Effector memory CD8-positive, alpha-beta T cell (primary cell): ENCODE measurements around the gene KDM5B.
"Not testable (repeated sequence)": the region's sequence is repeated elsewhere in the genome, so short reads cannot be mapped to it uniquely, and the experiment has no call there.

Experiments
- ATAC-seq: fragments of 150-1000 bp; cut with Tn5 transposase; replicated peaks from 2 replicates; pipeline ENCODE4 v1.10.0; 2021; ENCODE audit warnings: mild to moderate bottlenecking, moderate library complexity
- DNase-seq, 3 experiments: peaks; one replicate each; pipeline ENCODE4 v3.0.0; 2021
- H3K27ac Mint-ChIP-seq, 2 donors: one replicate each; pipeline ENCODE4 v1.8.0; 2022; ENCODE audit warnings: mild to moderate bottlenecking in 2 of 2, mixed read lengths in 2 of 2, moderate library complexity in 2 of 2
- H3K27me3 Mint-ChIP-seq, 2 donors: one replicate each; pipeline ENCODE4 v1.8.0; 2022; ENCODE audit warnings: mixed read lengths in 2 of 2
- H3K36me3 Mint-ChIP-seq: one replicate; pipeline ENCODE4 v1.8.0; 2022; ENCODE audit warnings: mild to moderate bottlenecking, moderate library complexity, mixed read lengths; ENCODE audit not compliant: insufficient read depth
- H3K4me1 Mint-ChIP-seq, 2 donors: one replicate each; pipeline ENCODE4 v1.8.0; 2022; ENCODE audit warnings: low read depth in 2 of 2, mixed read lengths in 2 of 2
- H3K4me3 Mint-ChIP-seq, 2 donors: one replicate each; pipeline ENCODE4 v1.8.0; 2022; ENCODE audit warnings: mild to moderate bottlenecking in 2 of 2, mixed read lengths in 2 of 2, moderate library complexity in 2 of 2
- H3K9me3 Mint-ChIP-seq, 2 donors: one replicate each; pipeline ENCODE4 v1.8.0; 2022; ENCODE audit warnings: mixed read lengths in 2 of 2

KDM5B gene

GRCh38 chr1:202835548-202836072, 27.4 kb upstream of the KDM5B start:
- ATAC-seq: peak; percentile 93
- peak; percentile 7 to 49 (median 41) for DNase-seq
- Mint-ChIP-seq H3K27ac (peak overlapping the region; percentile 81 to 84), H3K9me3 (no peaks in the 10 kb centered on the region), H3K4me3 (peak overlapping the region in 1 of 2 donors; percentile 56), H3K36me3 (peaks cover 7% of the 10 kb centered on the region), H3K4me1 (peaks cover 24 to 26% of the 10 kb centered on the region in 2 donors), H3K27me3 (peaks cover 0 to 6% of the 10 kb centered on the region in 2 donors)

DNA sequence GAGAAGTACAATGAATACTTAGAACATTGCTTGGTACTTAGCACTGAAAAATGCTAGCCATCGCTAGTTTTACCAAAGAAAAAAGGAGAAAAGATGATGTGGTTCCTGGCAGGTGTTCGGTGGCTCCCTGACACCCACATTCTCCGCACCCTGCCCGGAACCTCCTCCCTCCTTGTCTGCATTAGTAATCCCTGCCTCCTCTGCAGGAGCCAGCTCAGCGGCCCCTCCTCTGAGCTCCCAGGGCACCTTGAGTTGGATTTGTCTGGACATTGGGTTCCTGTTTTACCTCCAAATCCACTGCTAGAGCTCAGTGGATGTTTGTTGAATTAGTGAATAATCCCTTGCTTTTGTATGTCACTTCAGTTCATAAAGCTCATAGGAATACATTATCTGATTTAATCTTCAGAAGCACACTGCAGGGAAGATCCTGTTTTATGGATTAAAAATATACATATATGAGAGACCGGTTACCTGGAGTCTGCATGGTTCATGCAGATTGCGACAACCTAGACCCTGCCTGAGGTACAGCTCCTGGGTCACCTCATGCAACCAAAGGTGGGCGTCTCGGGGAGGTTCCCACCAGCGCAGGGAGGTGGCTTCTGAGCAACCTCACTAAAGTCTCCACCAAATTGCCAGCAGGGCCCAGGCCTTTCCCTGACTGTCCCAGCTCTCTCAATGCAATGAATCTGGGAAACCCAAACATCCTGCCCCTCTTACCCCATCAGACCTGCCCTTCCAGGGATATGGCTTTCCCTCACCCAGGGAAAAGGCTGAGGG, 26.7 kb upstream of the KDM5B start:
- no peak for DNase-seq

DNA sequence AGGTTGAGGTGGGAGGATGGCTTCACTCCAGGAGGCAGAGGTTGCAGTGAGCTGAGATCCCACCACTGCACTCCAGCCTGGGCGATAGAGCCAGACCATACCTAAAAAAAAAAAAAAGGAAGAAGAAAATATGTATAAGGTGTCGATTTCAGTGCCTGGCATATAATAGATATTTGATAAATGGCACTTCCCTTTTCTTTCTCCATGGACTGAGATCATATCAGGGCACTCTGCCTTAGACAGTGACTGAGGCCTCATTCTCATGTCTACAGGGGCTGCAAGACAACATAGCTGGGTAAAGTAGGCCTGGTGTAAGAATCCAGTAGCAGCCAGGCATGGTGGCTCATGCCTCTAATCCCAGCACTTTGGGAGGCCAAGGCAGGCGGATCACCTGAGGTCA, 23.7 kb upstream of the KDM5B start:
- Mint-ChIP-seq H3K27ac (no peak overlapping the region), H3K4me1 (peaks cover 18% of the 10 kb centered on the region in 2 donors), H3K4me3 (no peak overlapping the region), H3K36me3 (peaks cover 7% of the 10 kb centered on the region), H3K27me3 (no peaks in the 10 kb centered on the region), H3K9me3 (no peaks in the 10 kb centered on the region)
- ATAC-seq (no peak), DNase-seq (no peak)

More for the DNA sequence above, 26.7 kb upstream of the KDM5B start:
- Mint-ChIP-seq H3K9me3 (no peaks in the 10 kb centered on the region), H3K36me3 (peaks cover 7% of the 10 kb centered on the region), H3K4me3 (peak overlapping the region in 1 of 2 donors; percentile 56), H3K27me3 (peaks cover 0 to 6% of the 10 kb centered on the region in 2 donors), H3K27ac (peak overlapping the region; percentile 51 to 81), H3K4me1 (peaks cover 24 to 26% of the 10 kb centered on the region in 2 donors)
- ATAC-seq: peak; percentile 29

GRCh38 chr1:202829223-202829622, 21.0 kb upstream of the KDM5B start:
- DNase-seq, H3K36me3 Mint-ChIP-seq, ATAC-seq, H3K4me3 Mint-ChIP-seq, H3K4me1 Mint-ChIP-seq, H3K9me3 Mint-ChIP-seq, H3K27me3 Mint-ChIP-seq, H3K27ac Mint-ChIP-seq: not testable (repeated sequence)

DNA sequence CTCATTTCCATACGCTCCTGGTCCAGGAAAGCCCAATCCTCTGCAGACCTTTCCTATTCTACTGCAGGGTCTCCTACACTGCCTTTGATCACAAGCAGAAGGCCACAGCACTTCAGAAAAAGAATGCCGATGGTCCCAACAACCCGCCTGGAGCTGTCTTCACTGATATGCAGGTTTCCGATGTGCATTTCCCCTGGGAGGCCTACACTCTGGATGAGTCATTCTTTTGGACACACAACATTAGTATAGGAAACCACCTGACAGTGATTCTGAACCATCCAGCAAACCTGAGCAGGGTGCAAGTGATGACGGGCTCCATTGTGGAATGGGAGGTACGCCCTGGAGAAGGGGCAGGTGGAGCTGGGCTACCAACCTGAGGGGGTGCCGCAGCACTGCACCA, 17.5 kb upstream of the KDM5B start:
- Mint-ChIP-seq H3K36me3 (no peaks in the 10 kb centered on the region), H3K27me3 (peaks cover 5 to 8% of the 10 kb centered on the region in 2 donors), H3K27ac (no peak overlapping the region), H3K9me3 (no peaks in the 10 kb centered on the region), H3K4me1 (no peaks in the 10 kb centered on the region), H3K4me3 (no peak overlapping the region)
- no peak for DNase-seq
- no peak for ATAC-seq

GRCh38 chr1:202821467-202821866, 13.2 kb upstream of the KDM5B start:
- no peak for DNase-seq
- ATAC-seq: no peak
- no peaks in the 10 kb centered on the region for H3K36me3 Mint-ChIP-seq
- peaks cover 8 to 15% of the 10 kb centered on the region in 2 donors for H3K27me3 Mint-ChIP-seq
- no peaks in the 10 kb centered on the region for H3K4me1 Mint-ChIP-seq
- H3K9me3 Mint-ChIP-seq: no peaks in the 10 kb centered on the region
- H3K4me3 Mint-ChIP-seq: no peak overlapping the region
- H3K27ac Mint-ChIP-seq: no peak overlapping the region

DNA sequence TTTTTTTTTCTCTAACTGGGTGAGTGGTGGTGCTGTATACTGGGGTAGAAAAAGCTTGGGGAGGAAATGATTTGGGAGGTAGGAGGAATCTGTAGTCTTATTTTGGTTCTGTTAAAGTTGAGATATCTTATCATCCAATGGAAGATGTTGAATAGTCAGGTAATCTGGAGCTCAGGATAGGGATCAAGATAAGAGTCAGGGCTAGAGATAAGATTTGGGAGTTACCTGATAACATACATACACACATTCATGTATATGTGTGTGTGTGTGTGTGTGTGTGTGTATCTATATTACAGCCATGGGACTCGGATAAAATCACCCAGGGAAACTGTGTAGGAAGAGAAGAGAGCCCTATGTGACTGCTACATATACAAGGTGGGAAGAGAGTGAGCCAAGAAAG, 10.6 kb upstream of the KDM5B start:
- H3K9me3 Mint-ChIP-seq: no peaks in the 10 kb centered on the region
- no peak overlapping the region for H3K4me3 Mint-ChIP-seq
- DNase-seq (no peak), ATAC-seq (no peak)
- no peaks in the 10 kb centered on the region for H3K4me1 Mint-ChIP-seq
- no peaks in the 10 kb centered on the region for H3K36me3 Mint-ChIP-seq
- H3K27me3 Mint-ChIP-seq: peaks cover 8 to 13% of the 10 kb centered on the region in 2 donors
- no peak overlapping the region for H3K27ac Mint-ChIP-seq

- no peaks in the 10 kb centered on the region for H3K9me3 Mint-ChIP-seq
- H3K27ac Mint-ChIP-seq: no peak overlapping the region
- H3K36me3 Mint-ChIP-seq: peaks cover 10% of the 10 kb centered on the region
- H3K4me1 Mint-ChIP-seq: peaks cover 11 to 14% of the 10 kb centered on the region in 2 donors
- peaks cover 0 to 9% of the 10 kb centered on the region in 2 donors for H3K27me3 Mint-ChIP-seq
- DNase-seq (no peak), ATAC-seq (no peak)
- H3K4me3 Mint-ChIP-seq: no peak overlapping the region
These were observed 6.9 kb upstream of the KDM5B start for GRCh38 chr1:202815120-202815519.

- DNase-seq (no peak), ATAC-seq (no peak)
- Mint-ChIP-seq H3K27ac (peak overlapping the region in 1 of 2 donors; percentile 87), H3K27me3 (no peaks in the 10 kb centered on the region), H3K9me3 (no peaks in the 10 kb centered on the region), H3K4me3 (peak overlapping the region; percentile 83 to 85), H3K4me1 (peaks cover 19 to 22% of the 10 kb centered on the region in 2 donors), H3K36me3 (peaks cover 10% of the 10 kb centered on the region)
These were observed 4.2 kb upstream of the KDM5B start for GRCh38 chr1:202812176-202813026.

DNA sequence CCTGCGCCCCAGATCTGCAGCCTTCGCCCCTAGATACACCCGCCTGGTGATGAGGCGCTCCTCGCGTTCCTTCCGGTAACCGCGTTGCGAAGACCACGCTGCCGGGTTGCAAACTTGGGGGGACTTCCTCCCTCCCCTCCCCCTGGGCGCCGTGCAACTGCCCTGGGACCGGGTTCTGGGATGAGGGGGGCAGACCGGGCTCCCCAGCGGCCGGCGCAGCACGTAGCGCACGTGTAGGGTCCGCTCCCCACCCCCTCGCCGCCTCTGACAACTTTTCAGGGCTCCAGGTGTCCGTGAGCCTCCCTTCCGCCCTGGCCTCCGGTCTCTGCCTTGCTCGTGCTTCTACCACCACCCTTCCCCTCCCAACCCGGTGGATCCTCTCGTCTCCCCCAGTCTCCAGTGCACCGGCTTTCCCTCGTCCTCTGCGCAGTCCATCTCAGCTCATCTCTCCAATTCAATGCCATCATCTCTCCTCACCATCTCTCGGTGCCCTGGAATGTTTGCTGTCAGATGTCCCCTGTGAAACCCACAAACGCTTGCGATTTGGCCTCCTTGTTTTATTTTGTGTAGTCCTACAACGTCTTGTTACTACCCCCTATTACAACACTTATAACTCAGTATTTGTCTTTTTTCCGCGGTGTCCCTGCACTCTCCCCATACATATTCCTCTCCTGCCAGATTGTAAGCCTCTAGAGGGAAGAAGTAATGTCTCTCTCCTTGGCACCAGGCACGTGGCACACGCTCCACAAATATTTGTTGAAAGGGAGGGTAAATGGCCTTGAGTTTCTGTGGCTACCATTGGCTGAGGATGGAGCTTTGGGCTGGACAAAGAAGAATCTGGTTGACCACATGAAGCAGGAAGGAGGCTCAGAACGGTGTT, 3.3 kb upstream of the KDM5B start:
- DNase-seq: peak in 2 of 3 experiments; percentile 10 to 33
- Mint-ChIP-seq H3K9me3 (no peaks in the 10 kb centered on the region), H3K27ac (peak overlapping the region; percentile 53 to 87), H3K36me3 (peaks cover 10% of the 10 kb centered on the region), H3K4me3 (peak overlapping the region; percentile 83 to 85), H3K4me1 (peaks cover 21 to 24% of the 10 kb centered on the region in 2 donors), H3K27me3 (no peaks in the 10 kb centered on the region)
- ATAC-seq: peak; percentile 30

- peaks cover 10% of the 10 kb centered on the region for H3K36me3 Mint-ChIP-seq
- H3K27me3 Mint-ChIP-seq: no peaks in the 10 kb centered on the region
- no peaks in the 10 kb centered on the region for H3K9me3 Mint-ChIP-seq
- H3K4me3 Mint-ChIP-seq: peak within 1 kb of the TSS; percentile 83 to 85
- peak within 1 kb of the TSS; percentile 53 to 87 for H3K27ac Mint-ChIP-seq
- H3K4me1 Mint-ChIP-seq: peaks cover 28 to 31% of the 10 kb centered on the region in 2 donors
- DNase-seq (peak; percentile 72 to 76 (median 75)), ATAC-seq (peak; percentile 78)
These were observed 2.5 kb upstream of the KDM5B start, which contains the start of gene PCAT6 for GRCh38 chr1:202810615-202811295. Gene PCAT6, plus strand, starts transcription at chr1:202810954.

- Mint-ChIP-seq H3K27ac (peak overlapping the region; percentile 53 to 87), H3K4me1 (peaks cover 29 to 37% of the 10 kb centered on the region in 2 donors), H3K9me3 (no peaks in the 10 kb centered on the region), H3K4me3 (peak overlapping the region; percentile 83 to 85), H3K36me3 (peaks cover 10% of the 10 kb centered on the region), H3K27me3 (no peaks in the 10 kb centered on the region)
- ATAC-seq (no peak), DNase-seq (no peak)
These were observed 2.0 kb upstream of the KDM5B start for GRCh38 chr1:202810193-202810614.
